B cell (primary cell): ENCODE results near the gene RP2. TPM values are rescaled to one million over a fixed set of nuclear protein-coding genes. Genes with fewer than 3 reads are reported as not detected.
A peak's percentile ranks its signal among the peaks of the same experiment; 100 is the strongest.

ENCODE experiments used
- ATAC-seq: fragments of 200-7000 bp; cut with Tn5 transposase; one replicate; pipeline ENCODE4 v1.10.0; 2021; ENCODE audit warnings: low read depth, mild to moderate bottlenecking, moderate number of reproducible peaks, moderate library complexity
- CTCF ChIA-PET: fragments of 350-600 bp; sonication (Branson Sonifier 250); formaldehyde crosslinking; loops from one replicate; lab custom pipeline; 2021; ENCODE audit warnings: antibody characterized with exemption, inconsistent platforms; lab: Charles Lee
- POLR2A ChIA-PET: fragments of 350-600 bp; sonication (Branson Sonifier 250); formaldehyde crosslinking; loops from one replicate; lab custom pipeline; 2021; ENCODE audit warnings: antibody characterized with exemption; lab: Charles Lee
- DNase-seq: peaks from one replicate; pipeline ENCODE4 v3.0.0; 2013
- H2AFZ ChIP-seq: 2 replicates; pipeline ENCODE4 v1.6.1; 2012; ENCODE audit warnings: mild to moderate bottlenecking, low read depth, low read length; ENCODE audit not compliant: insufficient read depth, poor library complexity, severe bottlenecking
- H3K27ac ChIP-seq, 2 donors: 1 replicate in 1 of 2; 2 replicates in 1 of 2; pipeline ENCODE4 v1.5.1; 2012 to 2013; ENCODE audit warnings: low read length in 2 of 2, mild to moderate bottlenecking in 2 of 2, moderate library complexity in 1 of 2
- H3K27me3 ChIP-seq, 4 experiments: fragments of 200-600 bp in 1 of 4; sonication (generic) in 1 of 4; replicated peaks in 1 of 4; 1 replicate in 2 of 4; 2 replicates in 2 of 4; pipeline versions ENCODE4 v1.6.1 to v1.7.0; 2013 to 2016; ENCODE audit warnings: low read length in 3 of 4, mild to moderate bottlenecking in 2 of 4, mixed read lengths in 1 of 4, moderate library complexity in 1 of 4; ENCODE audit not compliant: insufficient read depth in 4 of 4, control insufficient read depth in 3 of 4; ENCODE audit errors: control extremely low read depth in 1 of 4
- H3K36me3 ChIP-seq, 2 experiments: replicated peaks in 1 of 2; 1 replicate in 1 of 2; 2 replicates in 1 of 2; pipeline versions ENCODE4 v1.6.1 to v1.7.1; 2013; ENCODE audit warnings: low read length in 1 of 2; ENCODE audit not compliant: insufficient read depth in 2 of 2, control insufficient read depth in 1 of 2; ENCODE audit errors: control extremely low read depth in 1 of 2, extremely low read depth in 1 of 2
- H3K4me1 ChIP-seq, 2 donors: fragments of 200-600 bp in 1 of 2; sonication (generic) in 1 of 2; 1 replicate in 1 of 2; 2 replicates in 1 of 2; pipeline versions ENCODE4 v1.5.1 to v1.6.1; 2013 to 2017; ENCODE audit warnings: low read length in 2 of 2; ENCODE audit not compliant: control insufficient read depth in 2 of 2, insufficient read depth in 2 of 2
- H3K4me2 ChIP-seq: replicated peaks from 2 replicates; pipeline ENCODE3; 2012; ENCODE audit warnings: mild to moderate bottlenecking, low read depth, low read length; ENCODE audit not compliant: poor library complexity, severe bottlenecking
- H3K4me3 ChIP-seq, 5 experiments: fragments of 200-600 bp in 1 of 5; sonication (generic) in 1 of 5; 1 replicate in 3 of 5; 2 replicates in 2 of 5; pipeline versions ENCODE4 v1.5.1 to v1.7.0; 2011 to 2016; ENCODE audit warnings: low read length in 4 of 5, mild to moderate bottlenecking in 4 of 5, low read depth in 2 of 5, control low read depth in 1 of 5, moderate library complexity in 1 of 5; ENCODE audit not compliant: insufficient read depth in 1 of 5; ENCODE audit errors: control extremely low read depth in 1 of 5, extremely low read depth in 1 of 5
- H3K79me2 ChIP-seq: fragments of 200-600 bp; sonication (generic); one replicate; pipeline ENCODE4 v1.6.0; 2016; ENCODE audit warnings: low read length; ENCODE audit not compliant: control insufficient read depth, insufficient read depth
- H3K9ac ChIP-seq: fragments of 200-600 bp; sonication (generic); 2 replicates; pipeline ENCODE4 v1.6.1; 2017; ENCODE audit warnings: mild to moderate bottlenecking, low read length, moderate library complexity
- H3K9me3 ChIP-seq, 3 donors: one replicate each; pipeline versions ENCODE4 v1.6.1 to v1.7.1; 2013; ENCODE audit warnings: low read length in 2 of 3; ENCODE audit not compliant: control insufficient read depth in 2 of 3, insufficient read depth in 1 of 3; ENCODE audit errors: control extremely low read depth in 1 of 3
- H4K20me1 ChIP-seq: 2 replicates; pipeline ENCODE4 v1.6.0; 2012; ENCODE audit warnings: mild to moderate bottlenecking, low read length; ENCODE audit not compliant: insufficient read depth, control insufficient read depth, poor library complexity, severe bottlenecking
- H3K27ac Mint-ChIP-seq: one replicate; pipeline ENCODE4 v1.8.0; 2021; ENCODE audit warnings: mixed read lengths
- H3K27me3 Mint-ChIP-seq: one replicate; pipeline ENCODE4 v1.8.0; 2021; ENCODE audit warnings: mixed read lengths
- H3K4me1 Mint-ChIP-seq: one replicate; pipeline ENCODE4 v1.8.0; 2021; ENCODE audit warnings: mixed read lengths
- H3K4me3 Mint-ChIP-seq: one replicate; pipeline ENCODE4 v1.8.0; 2021; ENCODE audit warnings: mixed read lengths
- H3K9me3 Mint-ChIP-seq: one replicate; pipeline ENCODE4 v1.8.0; 2022; ENCODE audit warnings: mixed read lengths; ENCODE audit not compliant: insufficient read depth
- CTCF ChIP-seq: fragments of 200-600 bp; IDR thresholded peaks from one replicate; pipeline ENCODE4 v1.8.0; 2022; ENCODE audit warnings: antibody characterized with exemption, mild to moderate bottlenecking
- EZH2 ChIP-seq: IDR thresholded peaks from 2 replicates; pipeline ENCODE4 v1.6.1; 2012; ENCODE audit warnings: borderline replicate concordance, low read depth, mild to moderate bottlenecking, moderate library complexity, low read length; ENCODE audit not compliant: insufficient read depth, poor library complexity, severe bottlenecking
- WGBS: methylation state at CpG from one replicate; pipeline ENCODE4 v1.1.5; 2013; ENCODE audit warnings: missing lambda C conversion rate; ENCODE audit not compliant: insufficient coverage; 5-methylcytosine and 5-hydroxymethylcytosine counted together
- intact Hi-C: fragments of 100-400 bp; cut with micrococcal nuclease; formaldehyde crosslinking; loops from one replicate; pipeline ENCODE4 v1.10.0; 2022
- polyA plus RNA-seq: library from polyadenylated mRNA; depleted of rRNA; stranded (reverse); fragments of >200 nt; gene quantifications from 2 replicates; pipeline ENCODE4 v1.2.3, GENCODE V29; 2012
- total RNA-seq, 2 donors: library from RNA; stranded (reverse); fragments of 120-200 nt in 1 of 2; gene quantifications; 1 replicate in 1 of 2; 2 replicates in 1 of 2; pipeline versions ENCODE4 v1.2.3 to v1.2.4, GENCODE V29; 2013 to 2022

Gene RP2
- total and polyA plus RNA-seq, 2 donors (not counting 1 experiment from before 2014, with no cell fraction given), result 5.5 to 14.9 TPM

- Mint-ChIP-seq H3K4me1 (peaks cover 15% of the 10 kb centered on the region), H3K27me3 (no peaks in the 10 kb centered on the region), H3K9me3 (no peaks in the 10 kb centered on the region), H3K27ac (no peak overlapping the region), H3K4me3 (no peak overlapping the region)
- Histone ChIP-seq H3K79me2 (no peaks in the 10 kb centered on the region), H3K27me3 (no peaks in the 10 kb centered on the region), H4K20me1 (no peaks in the 10 kb centered on the region), H3K36me3 (no peaks in the 10 kb centered on the region), H3K27ac (no peak overlapping the region), H3K4me1 (peaks cover 0 to 8% of the 10 kb centered on the region in 2 donors), H3K4me3 (no peak overlapping the region), H2AFZ (no peak overlapping the region), H3K4me2 (no peak overlapping the region), H3K9me3 (no peaks in the 10 kb centered on the region), H3K9ac (no peak overlapping the region)
- intact Hi-C loops, result loop anchor here (1.0 to 5.0 kb wide), 2 partner anchors 37 to 104 kb away; partner anchors contain the start of gene SLC9A7
- TF ChIP-seq EZH2, result no peak
- TF ChIP-seq CTCF, result peak; percentile 73
- DNase-seq (peak; percentile 77), ATAC-seq (no peak)
- POLR2A ChIA-PET, result interaction anchor here (0.7 kb wide), 1 partner anchor 37 kb away, joined by 3 read pairs; no protein-coding TSS in a partner anchor
- WGBS, result 100% methylated on average over 3 of the region's 8 CpGs
- CTCF ChIA-PET, result interaction anchor here (0.6 to 3.9 kb wide), 18 partner anchors 12 to 994 kb away, joined by 3 to 46 read pairs (median 3); partner anchors contain the start of gene SLC9A7
These were observed 40.2 kb upstream of the RP2 start for GRCh38 chrX:46796574-46797191.

GRCh38 chrX:46803140-46803539, 33.7 kb upstream of the RP2 start:
- Histone ChIP-seq H4K20me1 (no peaks in the 10 kb centered on the region), H3K4me3 (no peak overlapping the region), H3K4me2 (no peak overlapping the region), H3K27me3 (no peaks in the 10 kb centered on the region), H3K4me1 (no peaks in the 10 kb centered on the region), H2AFZ (no peak overlapping the region), H3K36me3 (no peaks in the 10 kb centered on the region), H3K79me2 (no peaks in the 10 kb centered on the region), H3K27ac (no peak overlapping the region), H3K9ac (no peak overlapping the region), H3K9me3 (no peaks in the 10 kb centered on the region)
- DNase-seq, result peak; percentile 2
- H3K9me3 Mint-ChIP-seq, result no peaks in the 10 kb centered on the region
- ATAC-seq, result no peak
- no CpG with 5 or more reads among the region's 3 CpGs for WGBS
- H3K27me3 Mint-ChIP-seq, result no peaks in the 10 kb centered on the region
- no peak for TF ChIP-seq EZH2
- H3K4me3 Mint-ChIP-seq, result no peak overlapping the region
- no peak overlapping the region for H3K27ac Mint-ChIP-seq
- H3K4me1 Mint-ChIP-seq, result no peaks in the 10 kb centered on the region
- intact Hi-C loops, result loop anchor here (2.0 kb wide), 1 partner anchor 290 kb away; no protein-coding TSS in a partner anchor
- CTCF ChIA-PET, result no interaction called here
- POLR2A ChIA-PET, result no interaction called here
